ENCODE data around the gene TBX18.

GRCh38 chr6:84657025-84657424, 107.4 kb downstream of the TBX18 start:
- TF ChIP-seq CTCF (conservative IDR thresholded peaks at IDR 0.05) (no peak), ZFX (IDR thresholded peaks at IDR 0.05) (no peak)

Data from C4-2B (cell line).